Esophagus muscularis mucosa (tissue), 3 donors: Measurements from ENCODE around the gene B3GNT8.

Experiments
- CTCF ChIP-seq, 3 experiments: fragments of 200-600 bp in 2 of 3; fragments of 450-650 bp in 1 of 3; sonication (generic) in 2 of 3; IDR thresholded peaks; one replicate each; pipeline ENCODE4 v1.5.1; 2017 to 2019; ENCODE audit warnings: antibody characterized with exemption in 3 of 3, mild to moderate bottlenecking in 2 of 3, moderate library complexity in 1 of 3
- EP300 ChIP-seq: sonication (generic); formaldehyde crosslinking; IDR thresholded peaks from one replicate; pipeline ENCODE4 v1.6.1; 2017; ENCODE audit warnings: antibody characterized with exemption

DNA sequence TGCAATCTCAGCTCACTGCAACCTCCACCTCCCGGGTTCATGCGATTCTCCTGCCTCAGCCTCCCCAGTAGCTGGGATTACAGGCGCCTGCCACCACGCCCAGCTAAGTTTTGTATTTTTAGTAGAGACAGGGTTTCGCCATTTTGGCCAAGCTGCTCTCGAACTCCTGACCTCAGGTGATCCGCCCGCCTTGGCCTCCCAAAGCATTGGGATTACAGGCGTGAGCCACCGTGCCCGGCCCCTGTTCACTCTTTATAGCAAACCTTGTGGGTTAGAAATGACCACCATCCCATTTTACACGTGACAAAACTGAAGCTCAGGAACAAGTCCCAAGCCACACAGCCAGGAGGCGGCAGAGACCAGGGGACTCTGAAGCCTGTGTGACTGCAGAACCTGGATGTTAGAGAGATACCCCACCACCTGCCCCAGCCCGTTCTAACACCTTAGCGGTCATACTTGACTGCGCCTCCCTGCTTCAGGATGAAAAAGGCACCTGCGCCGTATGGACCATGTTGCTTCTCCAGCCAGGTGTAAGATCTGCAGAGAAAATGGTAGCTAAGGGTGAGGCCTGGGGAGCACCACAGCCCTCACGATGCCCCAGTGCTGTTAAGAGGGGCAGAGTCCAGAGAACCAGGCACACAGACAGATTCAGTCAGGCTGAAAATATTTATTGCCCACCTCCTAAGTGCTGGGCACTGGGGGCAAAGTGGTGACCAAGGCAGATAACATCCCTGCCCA, 8.9 kb upstream of the B3GNT8 start:
- TF ChIP-seq CTCF (IDR thresholded peaks at IDR 0.05) (no peak), EP300 (no peak)
